ENCODE results near the gene FGD4.
"Not testable (repeated sequence)": the region's sequence is repeated elsewhere in the genome, so short reads cannot be mapped to it uniquely, and the experiment has no call there.

FGD4 gene

DNA sequence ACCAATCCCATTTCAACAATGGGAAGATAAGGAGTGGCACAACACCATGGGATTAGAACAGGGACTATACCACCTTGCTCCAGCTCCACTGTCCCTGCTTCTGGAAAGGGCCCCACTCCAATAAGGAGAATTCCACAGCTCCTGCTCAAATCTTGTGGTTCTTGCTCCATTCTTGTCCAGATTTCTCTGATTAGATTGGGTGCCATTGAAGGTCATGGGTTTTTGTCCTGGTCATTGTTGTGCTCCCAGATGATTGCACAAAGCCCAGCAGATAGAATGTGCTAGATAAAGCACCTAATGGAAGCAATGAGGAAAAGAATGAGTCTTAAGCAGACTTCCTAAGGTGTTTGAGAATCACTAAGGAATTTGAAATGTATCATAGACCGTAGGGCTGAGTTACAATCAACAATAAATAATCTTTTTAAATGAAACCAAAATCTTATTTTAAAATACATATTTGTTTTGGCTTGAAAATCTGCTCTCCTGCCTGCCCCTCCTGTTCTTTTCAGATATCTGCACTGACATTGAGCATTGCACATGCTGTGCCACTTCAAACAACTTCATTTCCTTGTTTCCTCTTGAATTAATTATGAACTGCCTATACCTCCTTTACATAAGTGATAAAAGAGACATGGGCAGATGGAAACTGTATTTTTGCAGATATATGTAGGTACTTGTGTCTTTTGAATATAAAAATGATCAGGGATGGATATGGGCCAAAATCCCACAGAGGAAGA, 115.9 kb downstream of the FGD4 start:
- H3K36me3 ChIP-seq (replicated peaks) = no peaks in the 10 kb centered on the region
- no peak for DNase-seq (ENCODE audit: low spot score in 2 of 2)
- H3K9me3 ChIP-seq = no peaks in the 10 kb centered on the region
- no peaks in the 10 kb centered on the region for H3K27me3 ChIP-seq (ENCODE audit: low read depth)
- in situ Hi-C loops (cut with MboI; ENCODE audit: low sequenced_read_pairs) = no loop called here
- H3K4me1 ChIP-seq = no peaks in the 10 kb centered on the region
- no peak overlapping the region for H3K4me3 ChIP-seq

DNA sequence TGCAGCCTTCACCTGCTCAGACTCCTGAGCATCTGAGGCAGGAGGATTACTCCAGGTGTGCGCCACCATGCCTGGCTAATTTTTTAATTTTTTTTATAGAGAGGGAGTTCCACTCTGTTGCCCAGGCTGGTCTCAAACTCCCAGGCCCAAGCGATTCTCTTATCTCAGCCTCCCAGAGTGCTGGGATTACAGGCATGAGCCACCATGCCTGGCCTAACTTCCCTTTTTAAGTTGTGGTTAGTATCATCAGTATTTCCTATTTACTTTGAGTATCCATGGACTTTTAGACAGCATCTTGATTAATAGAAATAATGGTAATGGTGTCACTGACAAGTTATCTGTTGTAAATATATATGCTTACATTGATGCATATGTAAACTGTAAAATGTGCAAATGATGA, 116.9 kb downstream of the FGD4 start:
- DNase-seq (ENCODE audit: low spot score in 2 of 2) = no peak
- Histone ChIP-seq H3K4me1 (no peaks in the 10 kb centered on the region), H3K4me3 (no peak overlapping the region), H3K27me3 (ENCODE audit: low read depth) (no peaks in the 10 kb centered on the region), H3K9me3 (no peaks in the 10 kb centered on the region), H3K36me3 (replicated peaks) (no peaks in the 10 kb centered on the region)
- in situ Hi-C loops (cut with MboI; ENCODE audit: low sequenced_read_pairs) = no loop called here

DNA sequence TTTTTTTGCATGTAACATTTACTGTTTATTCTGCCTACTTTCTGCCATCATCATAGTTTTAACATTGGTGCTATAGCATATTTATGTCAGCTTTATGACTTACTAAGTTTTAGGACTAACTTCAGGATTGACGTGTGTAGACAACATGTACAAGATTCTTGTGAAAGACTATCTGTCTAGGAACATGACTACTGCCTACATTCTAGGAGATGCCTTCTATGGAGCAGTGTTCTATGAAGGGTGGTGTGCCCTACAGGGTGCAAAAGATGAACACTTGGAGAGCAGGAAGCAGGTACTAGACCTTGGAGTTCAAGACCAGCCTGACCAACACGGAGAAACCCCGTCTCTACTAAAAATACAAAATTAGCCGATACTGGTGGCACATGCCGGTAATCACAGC, 118.6 kb downstream of the FGD4 start:
- in situ Hi-C loops (cut with MboI; ENCODE audit: low sequenced_read_pairs) = no loop called here
- Histone ChIP-seq H3K9me3 (no peaks in the 10 kb centered on the region), H3K27me3 (ENCODE audit: low read depth) (no peaks in the 10 kb centered on the region), H3K4me3 (no peak overlapping the region), H3K4me1 (no peaks in the 10 kb centered on the region), H3K36me3 (replicated peaks) (no peaks in the 10 kb centered on the region)
- no peak for DNase-seq (ENCODE audit: low spot score in 2 of 2)

DNA sequence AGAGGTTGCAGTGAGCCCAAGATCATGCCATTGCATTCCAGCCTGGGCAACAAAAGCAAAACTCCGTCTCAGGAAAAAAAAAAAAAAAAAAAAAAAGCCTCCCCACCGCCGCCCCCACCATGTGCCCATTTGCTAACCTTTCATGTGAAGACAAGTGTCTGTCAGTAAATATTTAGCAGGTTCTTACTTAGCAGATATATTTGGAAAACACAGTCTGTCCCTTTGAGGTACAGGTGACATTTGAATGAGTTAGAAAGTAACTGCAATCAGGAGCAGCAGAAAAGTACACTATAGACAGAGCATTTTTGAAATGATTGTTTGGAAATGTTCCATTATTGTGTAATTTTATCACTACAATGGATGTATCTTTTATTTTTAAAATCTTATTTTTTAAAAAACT, 119.7 kb downstream of the FGD4 start:
- Histone ChIP-seq H3K4me1 (no peaks in the 10 kb centered on the region), H3K4me3 (no peak overlapping the region), H3K27me3 (ENCODE audit: low read depth) (no peaks in the 10 kb centered on the region), H3K9me3 (no peaks in the 10 kb centered on the region), H3K36me3 (replicated peaks) (no peaks in the 10 kb centered on the region)
- DNase-seq (ENCODE audit: low spot score in 2 of 2) = no peak
- in situ Hi-C loops (cut with MboI; ENCODE audit: low sequenced_read_pairs) = no loop called here

DNA sequence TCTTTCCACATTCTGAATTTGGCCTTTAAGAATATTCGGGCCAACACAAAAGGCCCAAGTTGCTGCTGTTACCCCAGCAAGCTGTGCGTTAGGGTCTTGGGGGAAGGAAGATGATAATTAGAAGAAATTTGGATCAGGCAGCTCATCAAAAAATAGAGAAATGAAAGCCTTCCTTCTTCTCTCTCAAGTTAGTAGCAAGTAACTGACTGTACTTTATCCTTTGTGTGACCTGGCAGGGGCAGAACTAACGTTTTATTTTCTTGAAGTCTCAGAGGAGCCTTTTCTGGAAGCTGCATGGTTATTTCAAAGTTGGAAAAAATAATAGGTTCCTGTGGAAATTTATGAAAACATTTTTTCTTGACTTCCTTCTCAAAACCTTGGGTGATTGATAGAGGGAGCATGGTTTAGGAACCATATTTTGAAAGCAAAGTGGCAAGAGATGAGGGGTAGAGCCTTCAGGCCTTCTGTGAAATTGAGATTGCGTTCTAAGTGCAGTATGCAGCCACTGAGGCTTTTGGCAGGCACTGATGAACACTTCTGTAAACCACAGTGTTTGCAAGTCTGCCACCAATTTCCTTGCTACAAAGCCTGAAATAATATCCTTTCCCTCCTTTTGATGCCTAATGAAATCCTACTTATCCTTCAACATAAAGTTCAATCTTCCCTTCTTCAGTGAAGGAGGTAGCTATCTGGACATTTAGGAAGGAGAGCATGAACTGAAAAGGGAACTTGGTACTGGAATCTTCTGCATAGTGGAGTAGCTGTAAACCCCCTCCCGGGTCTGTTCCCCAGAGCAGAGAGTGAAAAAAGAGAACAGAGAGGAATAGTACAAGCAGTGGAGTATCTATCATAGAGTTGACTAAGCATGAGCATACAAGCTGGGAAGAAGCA, 123.2 kb downstream of the FGD4 start:
- no peaks in the 10 kb centered on the region for H3K9me3 ChIP-seq
- H3K4me3 ChIP-seq = no peak overlapping the region
- DNase-seq (ENCODE audit: low spot score in 2 of 2) = no peak
- no peaks in the 10 kb centered on the region for H3K27me3 ChIP-seq (ENCODE audit: low read depth)
- no peaks in the 10 kb centered on the region for H3K36me3 ChIP-seq (replicated peaks)
- H3K4me1 ChIP-seq = no peaks in the 10 kb centered on the region
- in situ Hi-C loops (cut with MboI; ENCODE audit: low sequenced_read_pairs) = no loop called here

DNA sequence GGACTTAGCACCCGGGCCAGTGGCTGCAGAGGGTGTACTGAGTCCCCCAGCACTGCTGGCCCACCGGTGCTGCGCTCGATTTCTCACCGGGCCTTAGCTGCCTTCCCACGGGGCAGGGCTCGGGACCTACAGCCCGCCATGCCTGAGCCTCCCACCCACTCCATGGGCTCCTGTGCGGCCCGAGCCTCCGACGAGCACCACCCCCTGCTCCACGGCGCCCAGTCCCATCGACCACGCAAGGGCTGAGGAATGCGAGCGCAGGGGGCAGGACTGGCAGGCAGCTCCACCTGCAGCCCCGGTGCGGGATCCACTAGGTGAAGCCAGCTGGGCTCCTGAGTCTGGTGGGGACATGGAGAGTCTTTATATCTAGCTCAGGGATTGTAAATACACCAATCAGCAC, 126.4 kb downstream of the FGD4 start:
- DNase-seq (ENCODE audit: low spot score in 2 of 2); H3K36me3 ChIP-seq (replicated peaks); in situ Hi-C loops (cut with MboI; ENCODE audit: low sequenced_read_pairs): not testable (repeated sequence)

DNA sequence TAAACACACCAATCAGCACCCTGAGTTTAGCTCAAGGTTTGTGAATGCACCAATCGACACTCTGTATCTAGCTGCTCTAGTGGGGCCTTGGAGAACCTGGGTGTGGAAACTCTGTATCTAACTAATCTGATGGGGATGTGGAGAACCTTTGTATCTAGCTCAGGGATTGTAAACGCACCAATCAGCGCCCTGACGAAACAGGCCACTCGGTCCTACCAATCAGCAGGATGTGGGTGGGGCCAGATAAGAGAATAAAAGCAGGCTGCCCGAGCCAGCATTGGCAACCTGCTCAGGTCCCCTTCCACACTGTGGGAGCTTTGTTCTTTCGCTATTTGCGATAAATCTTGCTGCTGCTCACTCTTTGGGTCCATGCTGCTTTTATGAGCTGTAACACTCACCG, 127.0 kb downstream of the FGD4 start:
- H3K4me1 ChIP-seq; DNase-seq (ENCODE audit: low spot score in 2 of 2); in situ Hi-C loops (cut with MboI; ENCODE audit: low sequenced_read_pairs); H3K36me3 ChIP-seq (replicated peaks); H3K27me3 ChIP-seq (ENCODE audit: low read depth); H3K9me3 ChIP-seq; H3K4me3 ChIP-seq: not testable (repeated sequence)

More for the DNA sequence above, 126.4 kb downstream of the FGD4 start:
- not testable (repeated sequence) for H3K4me3 ChIP-seq; H3K4me1 ChIP-seq; H3K27me3 ChIP-seq (ENCODE audit: low read depth); H3K9me3 ChIP-seq

DNA sequence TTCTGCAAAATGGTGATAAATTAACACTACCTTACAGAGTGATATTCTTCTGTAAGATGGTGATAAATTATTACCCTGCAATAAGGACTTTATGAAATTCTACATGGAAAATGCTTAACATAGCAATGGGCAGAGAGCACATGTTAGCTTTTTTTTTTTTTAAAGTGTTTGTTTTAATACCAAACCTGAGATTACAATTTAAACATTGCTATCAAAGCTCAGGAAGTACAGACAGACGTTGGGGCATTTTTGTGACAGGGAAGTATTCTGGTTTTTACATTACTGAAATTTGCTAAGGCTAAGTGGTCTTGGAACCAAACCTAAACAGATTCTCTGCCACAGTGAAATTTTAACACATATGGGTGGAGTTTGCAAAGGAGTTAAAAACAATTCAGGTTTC, 133.1 kb downstream of the FGD4 start:
- H3K9me3 ChIP-seq = no peaks in the 10 kb centered on the region
- in situ Hi-C loops (cut with MboI; ENCODE audit: low sequenced_read_pairs) = no loop called here
- no peak for DNase-seq (ENCODE audit: low spot score in 2 of 2)
- no peaks in the 10 kb centered on the region for H3K36me3 ChIP-seq (replicated peaks)
- H3K27me3 ChIP-seq (ENCODE audit: low read depth) = no peaks in the 10 kb centered on the region
- H3K4me3 ChIP-seq = no peak overlapping the region
- peaks cover 10% of the 10 kb centered on the region for H3K4me1 ChIP-seq

DNA sequence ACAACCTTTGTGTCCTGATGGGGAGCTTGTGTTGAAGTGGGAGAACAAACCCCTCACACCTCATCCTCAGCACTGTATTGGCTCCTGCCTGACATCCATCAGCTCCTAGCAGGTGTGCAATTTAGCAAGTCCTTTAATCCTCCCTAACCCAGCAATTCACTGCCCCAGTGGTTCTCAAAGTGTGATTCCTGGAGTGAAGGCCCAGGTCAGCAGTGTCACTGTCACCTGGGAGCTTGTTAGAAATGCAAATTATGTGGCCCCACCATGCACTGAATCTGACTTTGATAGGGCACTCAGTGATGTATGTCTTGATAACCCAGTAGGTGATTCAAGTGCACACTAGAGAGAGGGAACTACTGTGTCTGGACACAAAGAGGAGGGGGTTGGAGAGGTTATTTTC, 133.6 kb downstream of the FGD4 start:
- no peak for DNase-seq (ENCODE audit: low spot score in 2 of 2)
- Histone ChIP-seq H3K4me3 (no peak overlapping the region), H3K27me3 (ENCODE audit: low read depth) (no peaks in the 10 kb centered on the region), H3K9me3 (no peaks in the 10 kb centered on the region), H3K4me1 (peaks cover 10% of the 10 kb centered on the region), H3K36me3 (replicated peaks) (no peaks in the 10 kb centered on the region)
- in situ Hi-C loops (cut with MboI; ENCODE audit: low sequenced_read_pairs) = no loop called here

DNA sequence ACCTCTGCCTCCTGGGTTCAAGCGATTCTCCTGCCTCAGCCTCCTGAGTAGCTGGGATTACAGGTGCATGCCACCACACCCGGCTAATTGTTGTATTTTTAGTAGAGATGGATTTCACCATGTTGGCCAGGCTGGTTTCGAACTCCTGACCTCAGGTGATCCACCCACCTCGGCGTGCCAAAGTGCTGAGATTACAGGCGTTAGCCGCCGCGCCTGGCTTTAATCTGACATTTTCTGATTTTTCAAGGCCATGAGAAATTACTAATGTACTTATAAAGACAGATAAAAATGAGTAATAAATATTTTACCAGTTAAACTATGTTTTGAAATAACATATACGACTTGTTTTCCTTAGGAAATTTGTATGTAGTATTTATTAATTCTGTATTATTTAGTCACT, 134.1 kb downstream of the FGD4 start:
- H3K36me3 ChIP-seq (replicated peaks); DNase-seq (ENCODE audit: low spot score in 2 of 2); H3K27me3 ChIP-seq (ENCODE audit: low read depth); in situ Hi-C loops (cut with MboI; ENCODE audit: low sequenced_read_pairs); H3K4me3 ChIP-seq; H3K9me3 ChIP-seq: not testable (repeated sequence)
- peaks cover 10% of the 10 kb centered on the region for H3K4me1 ChIP-seq

DNA sequence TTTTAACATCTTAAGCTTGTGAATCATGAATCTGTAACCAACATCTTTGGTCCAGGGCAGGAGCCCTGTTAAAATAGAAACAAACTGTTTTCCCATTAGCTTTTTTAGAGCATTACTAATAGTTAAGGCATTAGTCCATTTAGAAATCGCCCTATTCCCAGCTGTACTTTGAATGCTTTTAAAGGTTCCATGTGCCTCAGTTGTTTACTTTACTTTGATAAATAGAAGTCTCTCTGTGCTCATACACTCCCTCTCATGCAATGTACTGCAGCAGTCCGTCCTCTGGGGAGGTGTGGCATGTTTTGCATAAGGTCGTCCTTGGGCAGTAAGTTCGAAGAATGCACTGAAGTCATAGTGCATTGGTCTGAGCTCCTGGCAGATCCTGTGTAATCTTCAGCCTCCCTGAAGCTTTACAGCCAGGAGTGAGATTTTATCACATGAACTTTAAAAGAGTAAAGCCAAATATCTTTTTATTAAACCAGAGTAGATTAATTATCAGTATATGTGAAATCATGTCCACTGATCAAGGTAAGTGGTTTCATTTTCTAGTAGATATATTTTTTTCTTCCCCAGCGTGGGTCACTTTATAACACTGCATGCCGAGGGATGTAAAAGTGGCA, 134.7 kb downstream of the FGD4 start:
- DNase-seq (ENCODE audit: low spot score in 2 of 2) = peak; percentile 55 to 57
- no peaks in the 10 kb centered on the region for H3K9me3 ChIP-seq
- H3K36me3 ChIP-seq (replicated peaks) = no peaks in the 10 kb centered on the region
- H3K4me3 ChIP-seq = no peak overlapping the region
- in situ Hi-C loops (cut with MboI; ENCODE audit: low sequenced_read_pairs) = no loop called here
- H3K4me1 ChIP-seq = peaks cover 10% of the 10 kb centered on the region
- no peaks in the 10 kb centered on the region for H3K27me3 ChIP-seq (ENCODE audit: low read depth)

DNA sequence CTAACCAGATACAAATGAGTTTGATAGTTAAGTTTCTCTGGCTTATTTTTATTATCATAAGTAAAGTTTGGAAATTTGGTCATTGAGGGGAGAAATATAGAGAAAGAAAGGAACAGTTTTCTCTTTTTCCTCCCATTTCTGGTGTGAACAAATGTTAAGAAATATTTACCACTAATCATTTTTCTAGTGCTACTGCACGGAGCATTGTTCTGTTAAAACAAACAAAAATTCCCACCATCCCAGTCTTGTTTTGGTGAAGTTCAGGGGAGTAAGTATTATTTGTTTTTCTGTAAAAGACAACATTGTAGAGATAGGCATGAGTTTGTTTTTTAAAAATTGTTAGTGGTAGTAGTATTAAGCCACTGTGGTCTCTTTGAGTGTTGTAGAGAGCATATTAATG, 135.3 kb downstream of the FGD4 start:
- H3K4me1 ChIP-seq = peaks cover 10% of the 10 kb centered on the region
- no peaks in the 10 kb centered on the region for H3K9me3 ChIP-seq
- no peak for DNase-seq (ENCODE audit: low spot score in 2 of 2)
- no peaks in the 10 kb centered on the region for H3K27me3 ChIP-seq (ENCODE audit: low read depth)
- no peaks in the 10 kb centered on the region for H3K36me3 ChIP-seq (replicated peaks)
- H3K4me3 ChIP-seq = no peak overlapping the region
- in situ Hi-C loops (cut with MboI; ENCODE audit: low sequenced_read_pairs) = no loop called here

DNA sequence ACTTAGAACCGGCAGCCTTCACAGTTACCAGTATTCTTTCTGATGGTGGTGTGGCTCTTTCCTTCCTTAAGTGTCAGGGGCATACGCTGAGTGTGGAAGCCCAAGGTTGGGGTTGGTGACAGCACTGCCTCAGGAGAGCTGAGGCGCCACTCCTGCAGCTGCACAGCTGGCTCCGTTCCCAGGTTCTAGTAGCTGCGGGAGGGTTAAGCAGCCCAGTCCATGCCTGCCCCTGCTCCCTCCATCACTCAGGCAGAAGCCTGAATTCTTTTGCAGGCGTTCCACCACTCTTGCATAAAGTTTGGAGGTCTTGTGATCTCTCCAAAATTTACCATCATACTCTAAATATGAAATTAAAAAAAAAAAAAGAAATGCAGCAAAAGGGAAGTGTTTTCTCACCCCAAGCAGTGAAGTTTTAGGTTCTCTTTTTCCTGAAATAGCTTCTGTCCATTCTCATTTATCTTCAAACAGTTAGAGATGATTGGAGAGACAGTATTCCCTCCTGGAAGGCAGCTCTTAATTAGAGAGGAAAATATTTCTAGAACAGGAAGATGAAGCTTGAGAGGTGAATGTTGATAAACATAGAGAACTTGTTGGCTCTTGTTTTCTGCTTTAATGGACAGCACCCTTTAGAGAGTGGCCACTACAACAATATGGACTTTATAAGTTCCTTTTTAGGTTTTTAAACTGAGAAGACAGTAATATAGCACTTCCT, 136.1 kb downstream of the FGD4 start:
- in situ Hi-C loops (cut with MboI; ENCODE audit: low sequenced_read_pairs) = no loop called here
- Histone ChIP-seq H3K4me1 (peaks cover 10% of the 10 kb centered on the region), H3K4me3 (no peak overlapping the region), H3K36me3 (replicated peaks) (no peaks in the 10 kb centered on the region), H3K27me3 (ENCODE audit: low read depth) (no peaks in the 10 kb centered on the region), H3K9me3 (no peaks in the 10 kb centered on the region)
- DNase-seq (ENCODE audit: low spot score in 2 of 2) = peak; percentile 30 to 70

DNA sequence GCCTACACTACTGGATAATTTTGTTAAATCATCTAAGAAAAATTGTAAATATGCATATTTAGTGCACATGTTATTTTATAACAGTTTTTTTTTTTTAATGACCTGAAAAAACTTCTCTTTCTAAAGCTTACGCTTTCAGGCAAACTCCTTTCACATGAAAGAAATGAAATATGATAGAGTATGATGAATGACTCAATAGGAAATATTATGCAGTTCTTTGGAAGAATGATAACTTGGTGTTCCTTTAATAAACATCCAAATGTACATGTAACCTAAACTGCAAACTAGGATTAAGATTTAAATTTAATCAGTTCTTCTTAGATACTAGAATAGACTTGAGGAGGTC, 136.6 kb downstream of the FGD4 start:
- no peak overlapping the region for H3K4me3 ChIP-seq

More for the DNA sequence above, 136.6 kb downstream of the FGD4 start:
- Histone ChIP-seq H3K36me3 (replicated peaks) (no peaks in the 10 kb centered on the region), H3K27me3 (ENCODE audit: low read depth) (no peaks in the 10 kb centered on the region), H3K4me1 (peaks cover 13% of the 10 kb centered on the region), H3K9me3 (no peaks in the 10 kb centered on the region)
- in situ Hi-C loops (cut with MboI; ENCODE audit: low sequenced_read_pairs) = no loop called here
- no peak for DNase-seq (ENCODE audit: low spot score in 2 of 2)
